ENCODE data around the gene NBEAL1.
"Not testable (repeated sequence)": the region's sequence is repeated elsewhere in the genome, so short reads cannot be mapped to it uniquely, and the experiment has no call there.

NBEAL1 gene

DNA sequence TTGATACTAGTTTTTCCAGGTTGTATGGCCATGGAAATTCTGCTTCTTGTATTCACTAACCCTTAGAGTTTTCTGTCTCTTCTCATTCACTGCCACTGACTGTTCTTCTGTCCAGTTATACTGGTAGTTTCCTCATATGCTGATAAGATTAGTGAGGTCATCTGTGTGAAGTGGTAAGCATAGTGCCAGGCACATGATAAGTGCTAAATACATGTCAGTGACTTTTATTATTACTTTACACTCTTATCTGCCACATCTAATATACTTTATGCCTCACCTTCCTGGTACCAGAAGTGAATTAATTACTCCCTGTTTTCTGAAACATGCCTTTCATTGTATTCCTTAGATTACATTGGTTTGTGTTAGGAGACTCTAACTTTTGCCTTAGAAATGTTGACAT, 91.3 kb downstream of the NBEAL1 start:
- Histone ChIP-seq H3K9me3 (ENCODE audit: control insufficient read depth, insufficient read depth, low read length) (0 out of 2 replicates have a peak, but pooled peaks cover 5% of the 10 kb centered on the region), H3K27ac (ENCODE audit: low read depth, low read length) (no peak overlapping the region), H3K4me1 (ENCODE audit: control insufficient read depth, insufficient read depth, low read length) (no peaks in the 10 kb centered on the region), H3K9ac (ENCODE audit: low read depth, low read length) (no peak overlapping the region), H3K4me3 (ENCODE audit: low read depth, low read length) (no peak overlapping the region), H3K27me3 (ENCODE audit: control insufficient read depth, insufficient read depth, low read length) (no peaks in the 10 kb centered on the region), H3K36me3 (ENCODE audit: control insufficient read depth, insufficient read depth, low read length) (no peaks in the 10 kb centered on the region)

DNA sequence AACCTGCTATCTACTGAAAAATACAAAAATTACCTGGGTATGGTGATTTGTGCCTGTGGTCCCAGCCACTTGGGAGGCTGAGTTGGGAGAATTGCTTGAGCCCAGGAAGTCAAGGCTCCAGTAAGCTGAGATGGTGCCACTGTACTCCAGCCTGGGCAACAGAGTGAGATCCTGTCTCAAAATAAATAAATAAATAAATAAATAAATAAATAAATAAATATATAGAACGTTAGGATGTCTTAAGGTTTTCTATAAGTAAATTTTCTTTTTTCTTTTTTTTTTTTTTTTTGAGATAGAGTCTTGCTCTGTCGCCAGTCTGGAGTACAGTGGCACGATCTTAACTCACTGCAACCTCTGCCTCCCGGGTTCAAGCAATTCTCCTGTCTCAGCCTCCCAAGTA, 95.8 kb downstream of the NBEAL1 start:
- H3K36me3 ChIP-seq (ENCODE audit: control insufficient read depth, insufficient read depth, low read length) = peaks cover 12% of the 10 kb centered on the region
- not testable (repeated sequence) for H3K9ac ChIP-seq (ENCODE audit: low read depth, low read length); H3K9me3 ChIP-seq (ENCODE audit: control insufficient read depth, insufficient read depth, low read length); H3K4me3 ChIP-seq (ENCODE audit: low read depth, low read length); H3K27ac ChIP-seq (ENCODE audit: low read depth, low read length); H3K27me3 ChIP-seq (ENCODE audit: control insufficient read depth, insufficient read depth, low read length); H3K4me1 ChIP-seq (ENCODE audit: control insufficient read depth, insufficient read depth, low read length)

DNA sequence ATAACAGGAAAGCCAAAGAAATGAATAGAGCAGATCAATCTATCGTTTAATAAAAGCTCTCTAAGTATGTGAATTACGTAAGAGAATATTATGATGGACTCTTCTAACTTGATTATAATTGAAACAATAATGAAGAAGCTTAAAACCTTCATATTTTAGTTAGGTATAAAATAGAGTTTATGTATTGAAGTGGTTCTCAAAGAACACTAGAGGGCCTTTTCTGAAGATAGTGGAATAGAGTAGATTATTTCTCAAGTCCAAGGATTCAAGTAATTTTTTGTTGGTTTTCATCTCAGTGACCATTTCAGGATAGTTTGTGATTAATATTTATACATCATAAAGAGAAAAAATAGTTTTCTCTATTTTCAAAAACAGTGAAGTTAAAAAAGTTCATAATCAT, 97.7 kb downstream of the NBEAL1 start:
- Histone ChIP-seq H3K36me3 (ENCODE audit: control insufficient read depth, insufficient read depth, low read length) (peaks cover 12% of the 10 kb centered on the region), H3K9me3 (ENCODE audit: control insufficient read depth, insufficient read depth, low read length) (no peaks in the 10 kb centered on the region), H3K4me1 (ENCODE audit: control insufficient read depth, insufficient read depth, low read length) (no peaks in the 10 kb centered on the region), H3K27me3 (ENCODE audit: control insufficient read depth, insufficient read depth, low read length) (no peaks in the 10 kb centered on the region), H3K4me3 (ENCODE audit: low read depth, low read length) (no peak overlapping the region), H3K27ac (ENCODE audit: low read depth, low read length) (no peak overlapping the region), H3K9ac (ENCODE audit: low read depth, low read length) (no peak overlapping the region)

DNA sequence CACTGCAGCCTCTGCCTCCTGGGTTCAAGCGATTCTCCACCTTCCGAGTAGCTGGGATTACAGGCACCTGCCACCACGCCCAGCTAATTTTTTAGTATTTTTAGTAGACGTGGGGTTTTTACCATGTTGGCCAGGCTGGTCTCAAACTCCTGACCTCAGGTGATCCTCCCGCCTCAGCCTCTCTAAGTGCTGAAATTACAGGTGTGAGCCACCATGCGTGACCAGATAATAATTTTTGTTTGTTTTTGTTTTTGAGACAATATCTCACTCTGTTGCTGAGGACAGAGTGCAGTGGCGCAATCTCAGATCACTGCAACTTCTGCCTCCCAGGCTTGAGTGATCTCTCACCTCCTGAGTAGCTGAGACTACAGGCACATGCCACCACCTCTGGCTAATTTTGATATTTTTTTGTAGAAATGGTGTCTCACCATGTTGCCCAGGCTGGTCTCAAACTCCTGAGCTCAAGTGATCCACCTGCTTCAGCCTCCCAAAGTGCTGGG, 100.6 kb downstream of the NBEAL1 start:
- H3K4me3 ChIP-seq (ENCODE audit: low read depth, low read length); H3K9ac ChIP-seq (ENCODE audit: low read depth, low read length); H3K4me1 ChIP-seq (ENCODE audit: control insufficient read depth, insufficient read depth, low read length); H3K27ac ChIP-seq (ENCODE audit: low read depth, low read length); H3K9me3 ChIP-seq (ENCODE audit: control insufficient read depth, insufficient read depth, low read length); H3K27me3 ChIP-seq (ENCODE audit: control insufficient read depth, insufficient read depth, low read length): not testable (repeated sequence)
- peaks cover 12% of the 10 kb centered on the region for H3K36me3 ChIP-seq (ENCODE audit: control insufficient read depth, insufficient read depth, low read length)

GRCh38 chr2:203122317-203122986, 107.8 kb downstream of the NBEAL1 start:
- Histone ChIP-seq H3K4me1 (ENCODE audit: control insufficient read depth, insufficient read depth, low read length) (peaks cover 9% of the 10 kb centered on the region), H3K36me3 (ENCODE audit: control insufficient read depth, insufficient read depth, low read length) (0 out of 2 replicates have a peak, but pooled peaks cover 2% of the 10 kb centered on the region), H3K9me3 (ENCODE audit: control insufficient read depth, insufficient read depth, low read length) (no peaks in the 10 kb centered on the region), H3K27me3 (ENCODE audit: control insufficient read depth, insufficient read depth, low read length) (no peaks in the 10 kb centered on the region), H3K27ac (ENCODE audit: low read depth, low read length) (no peak overlapping the region), H3K4me3 (ENCODE audit: low read depth, low read length) (no peak overlapping the region), H3K9ac (ENCODE audit: low read depth, low read length) (no peak overlapping the region)

DNA sequence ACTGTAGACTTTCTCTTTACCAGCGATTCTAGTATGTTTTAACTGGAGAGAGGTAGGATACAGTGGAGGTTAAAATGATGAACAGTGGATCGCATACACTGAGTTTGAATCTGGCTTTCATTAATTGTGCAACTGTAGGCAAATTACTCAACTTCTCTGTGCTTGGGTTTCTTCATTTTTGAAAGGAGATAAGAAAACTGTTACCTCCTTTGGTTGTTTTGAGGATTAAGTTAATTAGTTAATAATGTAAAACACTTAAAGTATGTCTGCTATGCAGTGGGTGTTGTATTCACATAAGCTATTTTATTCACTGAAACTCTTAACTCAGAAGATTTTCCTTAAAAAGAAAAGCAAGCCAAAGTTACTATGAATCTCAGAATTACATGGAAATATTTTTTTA, 112.3 kb downstream of the NBEAL1 start:
- Histone ChIP-seq H3K27me3 (ENCODE audit: control insufficient read depth, insufficient read depth, low read length) (no peaks in the 10 kb centered on the region), H3K9ac (ENCODE audit: low read depth, low read length) (no peak overlapping the region)

GRCh38 chr2:203135105-203135504, 120.4 kb downstream of the NBEAL1 start:
- Histone ChIP-seq H3K4me3 (ENCODE audit: low read depth, low read length) (no peak overlapping the region), H3K9ac (ENCODE audit: low read depth, low read length) (no peak overlapping the region), H3K27me3 (ENCODE audit: control insufficient read depth, insufficient read depth, low read length) (no peaks in the 10 kb centered on the region), H3K27ac (ENCODE audit: low read depth, low read length) (no peak overlapping the region), H3K9me3 (ENCODE audit: control insufficient read depth, insufficient read depth, low read length) (no peaks in the 10 kb centered on the region), H3K4me1 (ENCODE audit: control insufficient read depth, insufficient read depth, low read length) (no peaks in the 10 kb centered on the region), H3K36me3 (ENCODE audit: control insufficient read depth, insufficient read depth, low read length) (no peaks in the 10 kb centered on the region)

More for the DNA sequence above, 112.3 kb downstream of the NBEAL1 start:
- 0 out of 2 replicates have a peak, but pooled peaks cover 5% of the 10 kb centered on the region for H3K36me3 ChIP-seq (ENCODE audit: control insufficient read depth, insufficient read depth, low read length)
- no peak overlapping the region for H3K27ac ChIP-seq (ENCODE audit: low read depth, low read length)
- peaks cover 9% of the 10 kb centered on the region for H3K4me1 ChIP-seq (ENCODE audit: control insufficient read depth, insufficient read depth, low read length)
- no peaks in the 10 kb centered on the region for H3K9me3 ChIP-seq (ENCODE audit: control insufficient read depth, insufficient read depth, low read length)
- no peak overlapping the region for H3K4me3 ChIP-seq (ENCODE audit: low read depth, low read length)

- Histone ChIP-seq H3K9me3 (ENCODE audit: control insufficient read depth, insufficient read depth, low read length) (no peaks in the 10 kb centered on the region), H3K27me3 (ENCODE audit: control insufficient read depth, insufficient read depth, low read length) (no peaks in the 10 kb centered on the region), H3K4me1 (ENCODE audit: control insufficient read depth, insufficient read depth, low read length) (no peaks in the 10 kb centered on the region), H3K9ac (ENCODE audit: low read depth, low read length) (no peak overlapping the region), H3K36me3 (ENCODE audit: control insufficient read depth, insufficient read depth, low read length) (no peaks in the 10 kb centered on the region), H3K4me3 (ENCODE audit: low read depth, low read length) (no peak overlapping the region), H3K27ac (ENCODE audit: low read depth, low read length) (no peak overlapping the region)
These were observed 128.7 kb downstream of the NBEAL1 start for GRCh38 chr2:203143391-203143790.

DNA sequence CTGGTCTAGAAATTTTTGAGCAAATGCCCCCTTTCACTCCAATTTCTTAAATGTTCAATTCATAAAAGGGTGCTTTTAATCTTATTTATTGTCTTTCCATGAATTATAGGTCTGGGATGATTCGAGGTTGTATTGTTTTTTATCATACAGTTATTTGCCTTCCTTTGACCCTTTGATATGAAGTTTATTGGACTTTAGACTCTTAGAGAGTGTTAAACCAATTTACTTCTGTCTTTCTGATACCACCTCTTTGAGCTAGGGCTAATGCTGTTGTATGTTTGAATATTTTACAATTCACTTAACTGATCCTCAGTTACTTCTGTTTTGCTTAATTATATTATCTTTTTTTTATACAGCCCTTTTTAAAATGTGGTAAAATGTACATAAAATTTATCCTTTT, 134.5 kb downstream of the NBEAL1 start:
- H3K9ac ChIP-seq (ENCODE audit: low read depth, low read length) = no peak overlapping the region
- H3K27ac ChIP-seq (ENCODE audit: low read depth, low read length) = no peak overlapping the region
- peaks cover 4% of the 10 kb centered on the region; the same call in 1 of the 2 replicates for H3K36me3 ChIP-seq (ENCODE audit: control insufficient read depth, insufficient read depth, low read length)
- no peaks in the 10 kb centered on the region for H3K9me3 ChIP-seq (ENCODE audit: control insufficient read depth, insufficient read depth, low read length)
- H3K4me1 ChIP-seq (ENCODE audit: control insufficient read depth, insufficient read depth, low read length) = no peaks in the 10 kb centered on the region
- no peaks in the 10 kb centered on the region for H3K27me3 ChIP-seq (ENCODE audit: control insufficient read depth, insufficient read depth, low read length)
- H3K4me3 ChIP-seq (ENCODE audit: low read depth, low read length) = no peak overlapping the region

DNA sequence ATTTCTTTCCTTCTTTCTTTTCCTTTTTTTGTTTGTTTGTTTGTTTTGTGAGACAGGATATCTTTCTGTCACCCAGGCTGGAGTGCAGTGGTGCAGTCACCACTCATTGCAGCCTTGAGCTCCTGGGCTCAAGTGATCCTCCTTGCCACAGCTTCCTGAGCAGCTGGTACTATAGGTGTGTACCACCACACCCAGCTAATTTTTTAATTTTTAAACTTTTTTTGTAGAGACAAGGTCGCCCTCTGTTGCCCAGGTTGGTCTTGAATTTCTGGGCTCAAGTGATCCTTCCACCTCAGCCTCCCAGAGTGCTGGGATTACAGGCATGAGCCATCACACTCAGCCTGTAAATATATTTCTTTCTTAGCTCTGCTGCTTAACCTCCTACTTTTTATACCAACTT, 140.7 kb downstream of the NBEAL1 start:
- H3K27me3 ChIP-seq (ENCODE audit: control insufficient read depth, insufficient read depth, low read length) = no peaks in the 10 kb centered on the region
- H3K9me3 ChIP-seq (ENCODE audit: control insufficient read depth, insufficient read depth, low read length) = no peaks in the 10 kb centered on the region
- no peaks in the 10 kb centered on the region for H3K36me3 ChIP-seq (ENCODE audit: control insufficient read depth, insufficient read depth, low read length)
- no peak overlapping the region for H3K27ac ChIP-seq (ENCODE audit: low read depth, low read length)
- H3K4me3 ChIP-seq (ENCODE audit: low read depth, low read length) = no peak overlapping the region
- H3K4me1 ChIP-seq (ENCODE audit: control insufficient read depth, insufficient read depth, low read length) = no peaks in the 10 kb centered on the region
- no peak overlapping the region for H3K9ac ChIP-seq (ENCODE audit: low read depth, low read length)

- H3K27ac ChIP-seq (ENCODE audit: low read depth, low read length); H3K4me3 ChIP-seq (ENCODE audit: low read depth, low read length); H3K9ac ChIP-seq (ENCODE audit: low read depth, low read length); H3K27me3 ChIP-seq (ENCODE audit: control insufficient read depth, insufficient read depth, low read length); H3K36me3 ChIP-seq (ENCODE audit: control insufficient read depth, insufficient read depth, low read length); H3K4me1 ChIP-seq (ENCODE audit: control insufficient read depth, insufficient read depth, low read length); H3K9me3 ChIP-seq (ENCODE audit: control insufficient read depth, insufficient read depth, low read length): not testable (repeated sequence)
These were observed 148.0 kb downstream of the NBEAL1 start for GRCh38 chr2:203162722-203163121.

Data from HUES48 (cell line).